ENCODE results near the gene SYT3.
"Not testable (repeated sequence)": the region's sequence is repeated elsewhere in the genome, so short reads cannot be mapped to it uniquely, and the experiment has no call there.

SYT3 gene

DNA sequence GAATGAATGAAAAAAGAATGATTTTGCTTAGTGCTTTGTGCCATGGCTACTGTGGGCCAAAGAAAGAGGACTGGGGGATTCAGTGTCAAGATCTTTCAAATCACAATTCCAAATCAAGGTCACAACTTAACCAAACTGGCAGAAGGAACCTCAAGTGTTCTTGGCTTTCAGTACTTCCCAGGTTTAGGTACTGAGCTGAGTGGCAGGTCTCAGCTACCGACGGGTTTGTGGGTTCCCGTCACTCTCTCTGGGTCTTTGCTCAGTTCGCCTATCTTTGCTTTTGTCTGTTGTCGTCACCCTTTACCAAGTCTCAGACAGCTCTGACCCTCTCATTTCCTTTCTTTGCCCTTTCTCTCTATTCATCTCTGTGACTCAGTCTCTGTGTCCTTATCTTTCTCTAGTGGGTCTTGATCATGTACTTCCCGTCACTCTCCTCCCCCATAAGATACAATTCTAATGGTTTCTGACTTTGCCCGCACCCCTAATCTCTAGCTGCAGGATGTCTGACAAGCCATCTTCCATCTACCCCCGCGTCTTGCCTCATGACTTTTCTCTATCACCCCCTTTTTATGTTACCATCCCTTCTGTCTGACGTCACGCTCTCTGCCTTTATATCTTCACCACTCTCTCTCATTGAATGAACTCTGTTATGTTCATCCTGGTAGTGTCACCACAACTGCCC lies 38.1 kb downstream of the SYT3 start:
- Histone ChIP-seq H3K4me3 (ENCODE audit: low read length) (no peak overlapping the region), H2AFZ (ENCODE audit: low read depth, low read length) (no peak overlapping the region), H3K27me3 (ENCODE audit: insufficient read depth, low read length) (peaks cover 4% of the 10 kb centered on the region), H3K36me3 (ENCODE audit: insufficient read depth, low read length) (no peaks in the 10 kb centered on the region), H3K4me1 (ENCODE audit: insufficient read depth, low read length) (no peaks in the 10 kb centered on the region), H3K9me3 (ENCODE audit: low read length) (peaks cover 5% of the 10 kb centered on the region)

DNA sequence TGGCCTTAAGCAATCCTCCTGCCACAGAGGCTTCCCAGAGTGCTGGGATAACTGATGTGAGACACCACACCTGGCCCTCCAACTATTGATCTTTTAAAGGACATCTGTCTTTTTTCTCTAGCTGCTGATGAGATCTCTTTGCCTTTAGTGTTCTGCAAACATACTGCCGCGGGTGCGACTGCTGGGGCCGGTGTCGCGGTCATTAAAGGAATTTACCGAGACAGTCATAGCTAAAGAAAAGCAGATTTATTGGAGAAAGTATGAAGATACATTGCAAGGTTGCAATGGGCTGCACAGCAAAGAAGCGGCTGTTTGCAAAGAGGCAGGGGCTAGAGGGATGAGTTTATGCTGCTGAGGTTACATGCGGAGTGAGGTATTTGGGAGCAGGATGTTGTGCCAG lies 40.3 kb downstream of the SYT3 start:
- Histone ChIP-seq H2AFZ (ENCODE audit: low read depth, low read length) (no peak overlapping the region), H3K36me3 (ENCODE audit: insufficient read depth, low read length) (no peaks in the 10 kb centered on the region), H3K9me3 (ENCODE audit: low read length) (no peaks in the 10 kb centered on the region), H3K27me3 (ENCODE audit: insufficient read depth, low read length) (peaks cover 4% of the 10 kb centered on the region), H3K4me1 (ENCODE audit: insufficient read depth, low read length) (no peaks in the 10 kb centered on the region), H3K4me3 (ENCODE audit: low read length) (no peak overlapping the region)

DNA sequence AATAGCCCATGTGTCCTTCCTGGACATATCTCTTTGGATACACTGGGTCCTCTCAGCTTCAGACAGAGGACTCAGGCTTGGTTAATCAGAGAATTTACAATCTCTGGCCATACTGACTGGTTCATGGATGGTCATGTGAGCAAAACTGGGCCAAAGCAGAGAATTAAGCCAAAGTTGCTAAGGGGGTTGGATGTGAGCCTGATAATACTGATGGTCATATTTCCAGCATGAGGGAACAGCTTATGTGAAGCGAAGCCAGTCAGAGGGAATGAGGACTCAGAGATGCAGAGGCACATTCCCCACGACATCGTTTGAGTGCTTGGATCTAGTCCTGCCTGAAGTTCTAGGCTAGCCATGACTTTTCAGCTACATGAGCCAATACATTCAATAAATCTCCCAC lies 49.5 kb downstream of the SYT3 start:
- H3K9me3 ChIP-seq (ENCODE audit: low read length): no peaks in the 10 kb centered on the region
- peaks cover 4% of the 10 kb centered on the region for H3K27me3 ChIP-seq (ENCODE audit: insufficient read depth, low read length)
- H3K4me1 ChIP-seq (ENCODE audit: insufficient read depth, low read length): no peaks in the 10 kb centered on the region
- no peaks in the 10 kb centered on the region for H3K36me3 ChIP-seq (ENCODE audit: insufficient read depth, low read length)
- no peak overlapping the region for H3K4me3 ChIP-seq (ENCODE audit: low read length)
- no peak overlapping the region for H2AFZ ChIP-seq (ENCODE audit: low read depth, low read length)

DNA sequence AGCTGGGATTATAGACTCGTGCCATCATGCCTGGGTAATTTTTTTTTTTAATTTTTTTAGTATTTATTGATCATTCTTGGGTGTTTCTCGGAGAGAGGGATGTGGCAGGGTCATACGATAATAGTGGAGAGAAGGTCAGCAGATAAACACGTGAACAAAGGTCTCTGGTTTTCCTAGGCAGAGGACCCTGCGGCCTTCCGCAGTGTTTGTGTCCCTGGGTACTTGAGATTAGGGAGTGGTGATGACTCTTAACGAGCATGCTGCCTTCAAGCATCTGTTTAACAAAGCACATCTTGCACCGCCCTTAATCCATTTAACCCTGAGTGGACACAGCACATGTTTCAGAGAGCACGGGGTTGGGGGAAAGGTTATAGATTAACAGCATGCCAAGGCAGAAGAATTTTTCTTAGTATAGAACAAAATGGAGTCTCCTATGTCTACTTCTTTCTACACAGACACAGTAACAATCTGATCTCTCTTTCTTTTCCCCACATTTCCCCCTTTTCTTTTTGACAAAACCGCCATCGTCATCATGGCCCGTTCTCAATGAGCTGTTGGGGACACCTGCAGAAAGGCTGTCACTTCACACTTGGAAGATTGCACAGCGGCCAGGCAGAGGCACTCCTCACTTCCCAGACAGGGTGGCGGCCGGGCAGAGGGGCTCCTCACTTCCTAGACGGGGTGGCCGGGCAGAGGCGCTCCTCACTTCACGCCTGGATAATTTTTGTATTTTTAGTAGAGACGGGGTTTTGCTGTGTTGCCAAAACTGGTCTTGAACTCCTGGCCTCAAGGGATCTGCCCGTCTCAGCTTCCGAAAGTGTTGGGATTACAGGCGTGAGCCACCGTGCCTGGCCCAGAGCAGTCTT lies 57.7 kb downstream of the SYT3 start:
- not testable (repeated sequence) for H3K9me3 ChIP-seq (ENCODE audit: low read length); H3K4me1 ChIP-seq (ENCODE audit: insufficient read depth, low read length); H3K36me3 ChIP-seq (ENCODE audit: insufficient read depth, low read length); H2AFZ ChIP-seq (ENCODE audit: low read depth, low read length); H3K27me3 ChIP-seq (ENCODE audit: insufficient read depth, low read length); H3K4me3 ChIP-seq (ENCODE audit: low read length)

DNA sequence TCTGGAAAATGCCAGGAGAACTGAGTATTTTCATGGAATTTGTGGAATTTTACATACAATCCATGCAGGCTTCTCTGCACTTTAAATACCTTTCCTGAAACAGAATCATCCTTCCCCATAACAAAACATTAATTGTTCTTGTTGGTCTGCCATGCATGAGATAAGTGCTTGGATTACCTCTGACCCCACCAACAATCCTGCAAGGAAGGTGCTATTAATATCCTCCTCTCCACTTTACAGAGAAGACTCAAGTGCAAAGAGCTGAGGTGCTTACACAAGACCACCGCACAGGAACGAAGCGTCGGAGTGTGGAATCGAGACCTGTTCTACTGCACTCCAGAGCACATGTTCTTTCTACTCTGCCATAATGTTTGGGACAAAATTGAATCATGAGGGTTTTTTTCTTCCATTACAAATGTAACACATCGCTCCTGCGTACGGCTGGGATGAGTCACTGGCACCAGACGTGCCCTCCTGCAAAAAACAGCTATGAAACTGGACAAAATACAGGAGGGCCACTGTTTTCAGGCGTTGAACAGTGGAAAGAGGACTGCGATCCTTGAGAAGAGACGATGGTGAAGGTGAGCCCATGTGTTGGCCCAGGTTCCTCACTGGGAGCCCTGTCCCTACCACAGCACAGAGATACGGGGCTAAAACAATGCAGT lies 58.6 kb downstream of the SYT3 start:
- no peak overlapping the region for H3K4me3 ChIP-seq (ENCODE audit: low read length)
- no peaks in the 10 kb centered on the region for H3K36me3 ChIP-seq (ENCODE audit: insufficient read depth, low read length)
- H2AFZ ChIP-seq (ENCODE audit: low read depth, low read length): no peak overlapping the region
- H3K4me1 ChIP-seq (ENCODE audit: insufficient read depth, low read length): no peaks in the 10 kb centered on the region
- H3K27me3 ChIP-seq (ENCODE audit: insufficient read depth, low read length): no peaks in the 10 kb centered on the region
- H3K9me3 ChIP-seq (ENCODE audit: low read length): peaks cover 3% of the 10 kb centered on the region

DNA sequence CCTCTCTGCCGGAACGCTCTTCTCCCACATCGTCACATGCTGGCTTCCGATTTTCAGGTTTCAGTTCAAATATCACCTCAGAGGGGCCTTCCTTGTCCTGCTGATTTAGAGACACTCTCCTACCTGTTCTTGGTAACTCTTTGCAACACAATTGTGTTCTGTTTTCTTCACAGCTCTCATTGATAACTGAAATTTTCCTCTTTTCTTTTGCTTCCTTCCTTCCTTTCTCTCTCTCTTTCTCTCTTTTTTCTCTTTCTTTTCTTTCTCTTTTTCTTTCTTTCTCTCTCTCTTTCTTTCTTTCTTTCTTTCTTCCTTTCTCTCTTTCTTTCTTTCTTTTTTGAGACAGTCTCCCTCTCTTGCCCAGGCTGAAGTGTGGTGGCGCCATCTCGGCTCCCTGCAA lies 59.4 kb downstream of the SYT3 start:
- Histone ChIP-seq H2AFZ (ENCODE audit: low read depth, low read length) (no peak overlapping the region), H3K9me3 (ENCODE audit: low read length) (peaks cover 3% of the 10 kb centered on the region), H3K27me3 (ENCODE audit: insufficient read depth, low read length) (no peaks in the 10 kb centered on the region), H3K4me3 (ENCODE audit: low read length) (no peak overlapping the region), H3K36me3 (ENCODE audit: insufficient read depth, low read length) (no peaks in the 10 kb centered on the region), H3K4me1 (ENCODE audit: insufficient read depth, low read length) (no peaks in the 10 kb centered on the region)

DNA sequence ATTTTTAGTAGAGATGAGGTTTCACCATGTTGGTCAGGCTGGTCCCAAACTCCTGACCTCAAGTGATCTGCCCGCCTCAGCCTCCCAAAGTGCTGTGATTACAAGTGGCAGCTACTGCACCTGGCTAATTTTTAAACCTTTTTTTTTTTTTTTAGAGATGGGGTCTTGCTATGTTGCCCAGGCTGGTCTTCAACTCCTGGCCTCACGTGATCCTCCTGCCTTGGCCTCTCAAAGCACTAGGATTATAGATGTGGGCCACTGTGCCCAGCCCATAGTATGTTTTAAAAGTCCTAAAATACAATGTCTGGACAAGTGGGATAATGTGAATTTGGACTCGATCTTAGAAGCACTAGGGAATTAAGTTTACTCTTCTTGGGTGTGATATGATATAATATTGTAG lies 62.9 kb downstream of the SYT3 start:
- H3K27me3 ChIP-seq (ENCODE audit: insufficient read depth, low read length); H3K4me1 ChIP-seq (ENCODE audit: insufficient read depth, low read length); H3K4me3 ChIP-seq (ENCODE audit: low read length); H2AFZ ChIP-seq (ENCODE audit: low read depth, low read length); H3K36me3 ChIP-seq (ENCODE audit: insufficient read depth, low read length); H3K9me3 ChIP-seq (ENCODE audit: low read length): not testable (repeated sequence)

DNA sequence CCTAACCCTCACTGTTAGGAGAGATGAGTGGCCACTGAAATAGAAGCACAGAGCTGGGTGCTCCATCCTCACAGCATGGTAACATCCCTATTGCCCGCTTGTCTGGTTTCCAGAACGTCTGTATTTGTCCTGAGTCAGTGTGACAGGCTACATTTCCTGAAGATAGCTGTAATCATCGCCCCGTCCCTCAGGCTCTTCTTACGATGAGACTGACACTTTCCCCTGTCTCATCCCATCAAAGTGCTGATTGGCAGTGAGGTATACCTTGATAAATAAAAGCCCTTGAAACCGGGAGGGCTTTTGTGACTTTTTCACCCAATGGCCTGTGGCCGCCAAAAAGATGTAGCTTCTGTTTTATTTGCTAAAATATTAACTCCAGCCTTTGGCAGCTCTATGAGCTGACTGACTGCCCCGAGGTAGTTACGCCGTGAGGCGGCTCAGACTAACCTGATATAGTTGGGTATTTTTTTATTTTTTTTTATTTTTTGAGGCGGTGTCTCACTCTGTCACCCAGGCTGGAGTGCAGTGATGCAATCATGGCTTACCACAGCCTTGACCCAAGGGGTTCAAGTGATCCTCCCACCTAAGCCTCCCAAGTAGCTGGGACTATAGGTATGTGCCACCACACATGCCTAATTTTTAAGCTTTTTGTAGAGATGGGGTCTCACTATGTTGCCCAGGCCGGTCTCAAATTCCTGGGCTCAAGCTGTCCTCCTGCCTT lies 65.8 kb downstream of the SYT3 start:
- Histone ChIP-seq H3K4me1 (ENCODE audit: insufficient read depth, low read length) (no peaks in the 10 kb centered on the region), H3K4me3 (ENCODE audit: low read length) (no peak overlapping the region), H3K9me3 (ENCODE audit: low read length) (peaks cover 2% of the 10 kb centered on the region), H3K27me3 (ENCODE audit: insufficient read depth, low read length) (no peaks in the 10 kb centered on the region), H3K36me3 (ENCODE audit: insufficient read depth, low read length) (no peaks in the 10 kb centered on the region), H2AFZ (ENCODE audit: low read depth, low read length) (no peak overlapping the region)
